GM23338 (cell line): ENCODE data around the gene TACSTD2. TPM values are rescaled to one million over a fixed set of nuclear protein-coding genes. Genes with fewer than 3 reads are reported as not detected.
"Not testable (repeated sequence)": the region's sequence is repeated elsewhere in the genome, so short reads cannot be mapped to it uniquely, and the experiment has no call there.

Experiments used
- ATAC-seq: fragments of 200-7000 bp; cut with Tn5 transposase; 3 replicates; pipeline ENCODE4 v1.9.1; 2020
- DNase-seq: peaks from one replicate; pipeline ENCODE4 v3.0.0-alpha.2; 2015; ENCODE audit warnings: low spot score
- H2AFZ ChIP-seq: fragments of 200-600 bp; sonication (generic); 2 replicates; pipeline ENCODE4 v1.8.0; 2016; ENCODE audit warnings: antibody characterized with exemption, mild to moderate bottlenecking, moderate library complexity
- H3F3A ChIP-seq: fragments of 200-600 bp; sonication (generic); replicated peaks from 2 replicates; pipeline ENCODE4 v1.8.0; 2017; ENCODE audit warnings: antibody characterized with exemption, mixed run types, low read depth
- H3K27ac ChIP-seq: fragments of 200-600 bp; sonication (generic); 2 replicates; pipeline ENCODE4 v1.6.1; 2016; ENCODE audit warnings: low read depth
- H3K27me3 ChIP-seq: fragments of 200-600 bp; sonication (generic); 2 replicates; pipeline ENCODE4 v1.8.0; 2016; ENCODE audit warnings: mild to moderate bottlenecking, mixed run types, moderate library complexity; ENCODE audit not compliant: insufficient read depth
- H3K36me3 ChIP-seq: fragments of 200-600 bp; sonication (generic); 2 replicates; pipeline ENCODE4 v1.8.0; 2016; ENCODE audit warnings: mild to moderate bottlenecking; ENCODE audit not compliant: insufficient read depth
- H3K4me1 ChIP-seq: fragments of 200-600 bp; sonication (generic); 2 replicates; pipeline ENCODE4 v1.8.0; 2016; ENCODE audit warnings: mild to moderate bottlenecking, moderate library complexity; ENCODE audit not compliant: insufficient read depth
- H3K4me2 ChIP-seq: fragments of 200-600 bp; sonication (generic); 2 replicates; pipeline ENCODE4 v1.7.1; 2017; ENCODE audit warnings: mixed run types
- H3K4me3 ChIP-seq: fragments of 200-600 bp; sonication (generic); 2 replicates; pipeline ENCODE4 v1.6.1; 2016; ENCODE audit warnings: mixed run types
- H3K79me2 ChIP-seq: fragments of 200-600 bp; sonication (generic); replicated peaks from 2 replicates; pipeline ENCODE4 v1.8.0; 2017; ENCODE audit warnings: mild to moderate bottlenecking; ENCODE audit not compliant: insufficient read depth
- H3K9me2 ChIP-seq: fragments of 200-600 bp; sonication (generic); 2 replicates; pipeline ENCODE4 v1.8.0; 2017; ENCODE audit not compliant: insufficient read depth
- H4K20me1 ChIP-seq: fragments of 200-600 bp; sonication (generic); replicated peaks from 2 replicates; pipeline ENCODE4 v1.8.0; 2017; ENCODE audit warnings: mild to moderate bottlenecking; ENCODE audit not compliant: insufficient read depth
- H3K27ac Mint-ChIP-seq: 2 replicates; pipeline ENCODE4 v1.8.0; 2020; ENCODE audit warnings: inconsistent platforms, mild to moderate bottlenecking, moderate library complexity, mixed read lengths
- H3K27me3 Mint-ChIP-seq: 3 replicates; pipeline ENCODE4 v1.8.0; 2022; ENCODE audit warnings: low read depth, mild to moderate bottlenecking, moderate library complexity, mixed read lengths, inconsistent platforms; ENCODE audit not compliant: insufficient read depth, poor library complexity
- H3K36me3 Mint-ChIP-seq: 3 replicates; pipeline ENCODE4 v1.8.0; 2021; ENCODE audit warnings: low read depth, mild to moderate bottlenecking, inconsistent platforms, moderate library complexity, mixed read lengths
- H3K4me1 Mint-ChIP-seq: 3 replicates; pipeline ENCODE4 v1.8.0; 2020; ENCODE audit warnings: mild to moderate bottlenecking, inconsistent platforms, mixed read lengths
- H3K4me3 Mint-ChIP-seq: 3 replicates; pipeline ENCODE4 v1.8.0; 2021; ENCODE audit warnings: moderate library complexity, mild to moderate bottlenecking, inconsistent platforms, mixed read lengths
- H3K9me3 Mint-ChIP-seq: 3 replicates; pipeline ENCODE4 v1.8.0; 2020; ENCODE audit warnings: moderate library complexity, mild to moderate bottlenecking, inconsistent platforms, mixed read lengths
- CREB1 ChIP-seq: fragments of 250-450 bp; sonication (Bioruptor Pico); IDR thresholded peaks from 2 replicates; pipeline ENCODE4 v1.5.0; 2020; ENCODE audit warnings: low read depth, mild to moderate bottlenecking, moderate library complexity
- EZH2 ChIP-seq: fragments of 200-600 bp; sonication (generic); IDR thresholded peaks from one replicate; pipeline ENCODE4 v1.8.0; 2017; ENCODE audit warnings: antibody characterized with exemption, mild to moderate bottlenecking, low read depth; ENCODE audit not compliant: unreplicated experiment
- JUNB ChIP-seq: IDR thresholded peaks from one replicate; pipeline ENCODE4 v1.6.1; 2016; ENCODE audit warnings: antibody characterized with exemption; ENCODE audit not compliant: unreplicated experiment
- POLR2AphosphoS5 ChIP-seq: IDR thresholded peaks from 2 replicates; pipeline ENCODE4 v1.6.1; 2016; ENCODE audit warnings: antibody characterized with exemption, low read depth
- ZNF331 ChIP-seq: fragments of 250-450 bp; sonication (Bioruptor Pico); IDR thresholded peaks from 2 replicates; pipeline ENCODE4 v1.5.0; 2020; ENCODE audit warnings: low read depth, mild to moderate bottlenecking, moderate library complexity
- polyA plus RNA-seq: library from polyadenylated mRNA; unstranded; fragments of >200 nt; fragmentation: Nextera tagmentation; extraction: Ambion mirVana; gene quantifications from 2 replicates; pipeline ENCODE4 v1.2.1, GENCODE V29; 2016
- total RNA-seq: library from RNA; depleted of rRNA; stranded (reverse); fragments of >200 nt; shearing (Covaris generic); gene quantifications from 2 replicates; pipeline ENCODE4 v1.2.3, GENCODE V29; 2014
- TF ChIP-seq, protein P1 (sequence below): IDR thresholded peaks from 2 replicates; pipeline ENCODE4 v1.6.1; 2016; ENCODE audit warnings: antibody characterized with exemption

TACSTD2 gene
- total and polyA plus RNA-seq, 2 experiments from 2014 or later, result 0.86 to 1.5 TPM

DNA sequence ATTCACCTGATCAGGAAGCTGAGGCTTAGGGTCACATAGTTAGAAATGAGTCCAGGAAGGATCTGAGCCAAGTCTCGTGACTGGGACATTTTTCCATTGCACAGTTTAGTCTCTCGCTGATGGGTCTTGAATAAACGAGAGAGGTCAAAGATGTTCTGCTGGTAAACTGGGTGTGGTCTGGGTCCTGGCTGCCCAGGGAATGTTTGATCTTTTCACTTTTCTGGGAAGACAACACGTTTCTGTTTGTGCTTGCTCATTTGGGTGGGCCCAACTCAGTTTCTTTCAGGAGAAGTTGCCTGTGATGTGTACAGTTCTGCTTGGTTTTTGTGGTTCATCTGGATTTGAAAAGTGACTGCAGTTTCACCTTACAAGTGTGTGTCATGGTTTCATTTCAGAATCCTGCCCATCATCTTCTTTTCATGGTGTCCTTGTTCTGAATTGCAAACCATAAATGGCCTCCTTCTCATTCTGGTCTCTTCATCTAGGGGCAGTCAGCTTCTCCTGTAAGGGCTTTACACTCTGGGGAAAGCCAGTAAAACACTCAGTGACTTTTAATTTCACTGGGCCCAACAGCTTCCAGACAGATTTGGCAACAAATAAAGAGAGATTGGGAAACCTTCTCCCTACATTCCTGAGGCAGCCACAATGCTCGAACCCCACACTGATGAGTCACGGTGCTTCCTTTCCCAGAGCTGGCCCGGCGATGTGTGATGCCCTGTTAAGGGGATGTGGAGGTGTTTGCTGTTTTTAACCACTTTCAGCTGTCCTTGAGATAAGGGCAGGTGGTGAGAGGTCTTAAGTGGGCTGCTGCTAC is 7.2 kb upstream of the TACSTD2 start:
- Mint-ChIP-seq H3K36me3 (no peaks in the 10 kb centered on the region), H3K4me3 (no peak overlapping the region), H3K27ac (no peak overlapping the region), H3K9me3 (no peaks in the 10 kb centered on the region), H3K4me1 (no peaks in the 10 kb centered on the region), H3K27me3 (peaks cover 12% of the 10 kb centered on the region)
- TF ChIP-seq ZNF331 (CRISPR knock-in tag) (no peak), CREB1 (CRISPR knock-in tag) (no peak), JUNB (no peak), EZH2 (no peak)
- TF ChIP-seq, protein P1, sequence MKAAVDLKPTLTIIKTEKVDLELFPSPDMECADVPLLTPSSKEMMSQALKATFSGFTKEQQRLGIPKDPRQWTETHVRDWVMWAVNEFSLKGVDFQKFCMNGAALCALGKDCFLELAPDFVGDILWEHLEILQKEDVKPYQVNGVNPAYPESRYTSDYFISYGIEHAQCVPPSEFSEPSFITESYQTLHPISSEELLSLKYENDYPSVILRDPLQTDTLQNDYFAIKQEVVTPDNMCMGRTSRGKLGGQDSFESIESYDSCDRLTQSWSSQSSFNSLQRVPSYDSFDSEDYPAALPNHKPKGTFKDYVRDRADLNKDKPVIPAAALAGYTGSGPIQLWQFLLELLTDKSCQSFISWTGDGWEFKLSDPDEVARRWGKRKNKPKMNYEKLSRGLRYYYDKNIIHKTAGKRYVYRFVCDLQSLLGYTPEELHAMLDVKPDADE, result no peak
- Histone ChIP-seq H2AFZ (0 out of 2 replicates have a peak overlapping the region, but pooled peaks have one; percentile 56), H3K4me3 (no peak overlapping the region), H4K20me1 (no peaks in the 10 kb centered on the region), H3F3A (no peaks in the 10 kb centered on the region), H3K4me1 (no peaks in the 10 kb centered on the region), H3K27ac (no peak overlapping the region), H3K4me2 (no peak overlapping the region), H3K27me3 (peaks cover 8% of the 10 kb centered on the region), H3K79me2 (no peaks in the 10 kb centered on the region), H3K36me3 (no peaks in the 10 kb centered on the region), H3K9me2 (no peaks in the 10 kb centered on the region)
- ATAC-seq (no peak), DNase-seq (peak; percentile 26)

DNA sequence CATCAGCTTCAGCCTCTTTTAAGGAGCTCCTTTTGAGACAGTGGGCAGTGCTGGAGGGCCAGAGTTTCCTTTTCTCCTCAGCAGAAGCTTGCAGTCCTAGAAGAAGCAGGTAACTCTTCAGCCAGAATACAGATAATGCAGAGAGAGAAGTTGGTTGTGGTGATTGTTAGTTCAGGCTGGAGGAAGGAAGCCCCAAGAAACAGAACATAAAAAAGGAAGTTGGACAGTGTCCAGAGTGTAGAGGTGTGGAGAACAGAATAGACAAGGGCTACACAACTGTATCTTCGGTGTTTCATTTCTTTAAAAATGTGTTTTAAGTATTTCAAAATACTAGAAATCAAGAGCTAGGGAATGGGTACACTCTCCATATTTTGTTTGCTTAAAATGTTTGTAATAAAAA is 6.4 kb upstream of the TACSTD2 start:
- Histone ChIP-seq H3K27ac (no peak overlapping the region), H4K20me1 (no peaks in the 10 kb centered on the region)
- H3K27ac Mint-ChIP-seq, result no peak overlapping the region

DNA sequence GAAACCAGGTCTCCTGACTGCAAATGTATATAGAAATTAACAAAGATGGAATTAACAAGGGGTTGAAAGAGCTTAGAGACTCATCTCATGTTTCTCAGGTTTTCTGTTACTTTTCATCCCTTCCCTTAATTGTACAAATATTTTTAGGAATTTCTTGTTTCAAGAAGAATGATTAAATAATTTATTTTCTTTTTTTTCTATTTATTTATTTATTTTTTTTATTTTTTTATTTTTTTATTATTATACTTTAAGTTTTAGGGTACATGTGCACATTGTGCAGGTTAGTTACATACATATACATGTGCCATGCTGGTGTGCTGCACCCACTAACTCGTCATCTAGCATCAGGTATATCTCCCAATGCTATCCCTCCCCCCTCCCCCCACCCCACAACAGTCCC is 5.1 kb upstream of the TACSTD2 start:
- not testable (repeated sequence) for H3K9me3 Mint-ChIP-seq, H3K4me3 Mint-ChIP-seq, H3K36me3 ChIP-seq, H4K20me1 ChIP-seq, H2AFZ ChIP-seq, H3K36me3 Mint-ChIP-seq, H3K4me3 ChIP-seq, H3K79me2 ChIP-seq, ATAC-seq, H3K4me2 ChIP-seq, H3K4me1 ChIP-seq, H3K9me2 ChIP-seq, H3K27ac Mint-ChIP-seq, H3K27ac ChIP-seq, H3F3A ChIP-seq, DNase-seq, H3K4me1 Mint-ChIP-seq
- H3K27me3 Mint-ChIP-seq, result peaks cover 26% of the 10 kb centered on the region
- peaks cover 29% of the 10 kb centered on the region for H3K27me3 ChIP-seq

More for the DNA sequence above, 6.4 kb upstream of the TACSTD2 start:
- H3K27me3 ChIP-seq, result peaks cover 15% of the 10 kb centered on the region
- Mint-ChIP-seq H3K27me3 (peaks cover 13% of the 10 kb centered on the region), H3K9me3 (no peaks in the 10 kb centered on the region), H3K4me1 (no peaks in the 10 kb centered on the region), H3K36me3 (no peaks in the 10 kb centered on the region), H3K4me3 (no peak overlapping the region)
- no peak overlapping the region for H3K4me2 ChIP-seq
- no peak overlapping the region for H2AFZ ChIP-seq
- H3K36me3 ChIP-seq, result no peaks in the 10 kb centered on the region
- H3K79me2 ChIP-seq, result no peaks in the 10 kb centered on the region
- no peaks in the 10 kb centered on the region for H3F3A ChIP-seq
- DNase-seq, result no peak
- TF ChIP-seq, protein P1, result no peak
- TF ChIP-seq POLR2AphosphoS5, result no peak
- no peak for TF ChIP-seq ZNF331 (CRISPR knock-in tag)
- ATAC-seq, result no peak
- H3K4me1 ChIP-seq, result no peaks in the 10 kb centered on the region
- H3K9me2 ChIP-seq, result no peaks in the 10 kb centered on the region
- H3K4me3 ChIP-seq, result no peak overlapping the region
